ENCODE data around the gene PDS5A.

- TF ChIP-seq CTCF (IDR thresholded peaks at IDR 0.05; ENCODE audit: low read depth, low read length, poor library complexity, severe bottlenecking) (no peak), EZH2phosphoT487 (IDR thresholded peaks at IDR 0.05; ENCODE audit: borderline replicate concordance, low read length) (no peak)
Observed at GRCh38 chr4:40016007-40016406, 38.3 kb upstream of the PDS5A start.
